ENCODE data around the gene PABPN1. TPM values are rescaled to one million over a fixed set of nuclear protein-coding genes. Genes with fewer than 3 reads are reported as not detected.

The PABPN1 gene
- total and polyA plus RNA-seq, 11 donors: 23.7 to 102 (median 62.5) TPM

DNA sequence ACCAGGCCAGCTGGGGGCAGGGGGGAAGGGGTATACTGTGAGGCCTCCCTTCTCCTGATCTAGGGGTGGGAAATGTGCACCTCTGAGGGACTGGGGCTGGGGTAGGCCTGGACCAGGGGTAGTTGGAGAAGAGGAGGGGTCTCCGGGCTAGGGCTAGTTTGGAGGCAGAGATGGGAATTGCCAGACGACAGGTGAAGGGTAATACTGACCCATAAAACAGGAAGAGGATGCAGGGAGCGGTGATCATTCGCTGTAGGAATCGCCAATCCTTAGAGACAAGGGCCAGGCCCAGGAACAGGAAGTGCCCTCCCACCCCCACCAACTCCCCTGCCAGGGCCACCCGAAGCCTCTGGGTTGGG lies 27.0 kb downstream of the PABPN1 start:
- Histone ChIP-seq H3K4me1 (peaks cover 4 to 24% (median 12%) of the 10 kb centered on the region in 12 donors), H3K27me3 (peaks cover 0 to 24% (median 0%) of the 10 kb centered on the region in 9 donors), H3K27ac (no peak overlapping the region), H3K4me3 (no peak overlapping the region), H3K36me3 (no peaks in the 10 kb centered on the region), H3K9me3 (no peaks in the 10 kb centered on the region)
- 79 to 87% (median 83%) methylated on average over 6 of the region's 6 CpGs for WGBS, 4 donors
- no peak for ATAC-seq
- DNase-seq: no peak
- TF ChIP-seq, protein P1, sequence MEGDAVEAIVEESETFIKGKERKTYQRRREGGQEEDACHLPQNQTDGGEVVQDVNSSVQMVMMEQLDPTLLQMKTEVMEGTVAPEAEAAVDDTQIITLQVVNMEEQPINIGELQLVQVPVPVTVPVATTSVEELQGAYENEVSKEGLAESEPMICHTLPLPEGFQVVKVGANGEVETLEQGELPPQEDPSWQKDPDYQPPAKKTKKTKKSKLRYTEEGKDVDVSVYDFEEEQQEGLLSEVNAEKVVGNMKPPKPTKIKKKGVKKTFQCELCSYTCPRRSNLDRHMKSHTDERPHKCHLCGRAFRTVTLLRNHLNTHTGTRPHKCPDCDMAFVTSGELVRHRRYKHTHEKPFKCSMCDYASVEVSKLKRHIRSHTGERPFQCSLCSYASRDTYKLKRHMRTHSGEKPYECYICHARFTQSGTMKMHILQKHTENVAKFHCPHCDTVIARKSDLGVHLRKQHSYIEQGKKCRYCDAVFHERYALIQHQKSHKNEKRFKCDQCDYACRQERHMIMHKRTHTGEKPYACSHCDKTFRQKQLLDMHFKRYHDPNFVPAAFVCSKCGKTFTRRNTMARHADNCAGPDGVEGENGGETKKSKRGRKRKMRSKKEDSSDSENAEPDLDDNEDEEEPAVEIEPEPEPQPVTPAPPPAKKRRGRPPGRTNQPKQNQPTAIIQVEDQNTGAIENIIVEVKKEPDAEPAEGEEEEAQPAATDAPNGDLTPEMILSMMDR (IDR thresholded peaks at IDR 0.05): no peak
- no peak for TF ChIP-seq POLR2A (IDR thresholded peaks at IDR 0.05)
- intact Hi-C loops (cut with DNase I): no loop called here

DNA sequence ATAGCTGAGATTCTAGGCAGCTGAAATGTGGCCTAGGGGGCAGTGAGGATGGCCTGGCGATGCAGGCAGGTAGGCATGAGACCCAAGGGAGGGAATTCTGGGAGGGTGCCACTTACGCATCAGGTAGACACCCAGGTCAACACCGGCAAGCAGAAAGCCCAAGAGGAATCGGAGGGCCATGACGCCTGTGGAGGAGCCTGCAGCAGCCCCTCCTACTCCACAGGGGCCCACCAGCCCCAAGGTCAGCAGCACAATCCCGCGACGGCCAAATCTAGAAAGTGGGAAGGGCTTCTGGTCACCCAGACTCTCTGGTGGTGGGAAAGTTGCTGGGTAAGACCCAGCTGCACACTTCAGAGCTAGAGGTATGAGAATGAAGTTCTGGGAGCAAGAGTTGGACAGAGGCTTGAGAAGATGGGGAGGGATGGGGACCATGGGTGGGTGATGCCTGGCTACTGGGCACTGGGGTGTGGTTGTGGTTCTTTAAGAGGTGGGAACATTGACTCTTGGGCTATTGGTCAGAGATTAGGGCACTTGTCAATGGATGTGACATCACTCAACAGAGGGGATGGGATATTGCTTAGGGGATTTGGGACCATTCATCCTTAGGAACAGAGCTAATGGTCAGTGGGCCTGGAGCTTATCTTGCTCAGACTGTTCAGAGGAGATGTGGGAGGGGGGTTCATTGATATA lies 28.0 kb downstream of the PABPN1 start:
- H3K27me3 ChIP-seq: peaks cover 0 to 27% (median 0%) of the 10 kb centered on the region in 9 donors
- ATAC-seq (no peak), DNase-seq (no peak)
- no peak overlapping the region for H3K27ac ChIP-seq
- intact Hi-C loops (cut with DNase I): no loop called here
- H3K4me1 ChIP-seq: peaks cover 4 to 25% (median 12%) of the 10 kb centered on the region in 12 donors
- no peak overlapping the region for H3K4me3 ChIP-seq
- H3K36me3 ChIP-seq: no peaks in the 10 kb centered on the region
- TF ChIP-seq POLR2A (IDR thresholded peaks at IDR 0.05): no peak
- TF ChIP-seq, protein P1 (IDR thresholded peaks at IDR 0.05): no peak
- WGBS, 4 donors: 87 to 94% (median 90%) methylated on average over 8 of the region's 8 CpGs
- no peaks in the 10 kb centered on the region for H3K9me3 ChIP-seq

DNA sequence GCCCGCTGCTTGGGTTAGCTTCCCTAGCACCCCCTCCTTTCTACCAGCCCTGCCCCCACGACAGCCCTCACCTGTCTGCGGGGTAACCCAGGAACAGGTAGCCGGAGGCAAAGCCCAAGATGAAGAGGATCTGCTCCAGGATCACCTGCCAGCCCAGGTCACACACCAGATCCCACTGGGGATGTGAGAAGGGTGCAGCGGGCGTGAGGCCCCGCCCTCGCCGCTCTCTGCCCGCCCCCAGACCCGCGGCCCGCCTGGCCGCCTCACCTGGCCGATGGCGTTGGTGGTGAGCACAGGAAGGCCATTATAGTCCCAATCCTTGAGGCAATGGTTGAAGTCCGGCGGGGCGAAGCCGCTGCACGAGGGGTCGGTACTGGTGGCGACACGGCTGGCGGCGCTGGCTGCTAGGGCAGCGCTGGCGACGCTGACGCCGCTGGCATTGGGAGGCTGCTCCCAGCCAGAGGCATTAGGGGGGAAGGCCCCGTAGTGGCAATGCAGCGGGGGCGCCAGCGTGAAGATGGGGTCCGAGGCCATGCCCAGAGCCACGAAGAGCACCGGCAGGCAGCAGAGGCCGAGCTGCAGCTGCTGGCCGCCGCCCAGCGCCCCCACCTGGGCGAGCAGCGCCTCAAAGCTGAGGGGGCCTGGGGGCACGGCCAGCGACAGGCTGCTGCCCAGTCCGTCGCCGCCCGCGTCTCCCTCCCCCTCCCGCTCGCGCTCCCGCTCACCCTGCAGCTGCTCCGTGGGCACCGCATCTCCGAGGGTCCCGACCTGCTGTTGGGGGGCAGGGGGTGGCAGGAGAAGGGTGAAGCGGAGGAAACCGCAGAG lies 30.6 kb downstream of the PABPN1 start:
- DNase-seq (no peak), ATAC-seq (peak in 3 of 4 donors; percentile 8 to 32 (median 28))
- H3K36me3 ChIP-seq: peaks cover 0 to under 1% (median 0%) of the 10 kb centered on the region in 9 donors
- peaks cover 0 to 27% (median 0%) of the 10 kb centered on the region in 9 donors for H3K27me3 ChIP-seq
- H3K9me3 ChIP-seq: no peaks in the 10 kb centered on the region
- H3K4me3 ChIP-seq: peak overlapping the region; percentile 56 to 89 (median 69)
- no peak for TF ChIP-seq POLR2A (IDR thresholded peaks at IDR 0.05)
- TF ChIP-seq, protein P1 (IDR thresholded peaks at IDR 0.05): no peak
- intact Hi-C loops (cut with DNase I): no loop called here
- 13 to 28% (median 14%) methylated on average over 12 to 61 of the region's 61 CpGs for WGBS, 4 donors
- peaks cover 4 to 17% (median 11%) of the 10 kb centered on the region in 12 donors for H3K4me1 ChIP-seq
- H3K27ac ChIP-seq: peak overlapping the region in 7 of 12 donors; percentile 32 to 68 (median 42)

Measured in heart left ventricle (tissue), 16 donors.